ENCODE data around the gene RAET1E. TPM values are rescaled to one million over a fixed set of nuclear protein-coding genes. Genes with fewer than 3 reads are reported as not detected.
A peak's percentile ranks its signal among the peaks of the same experiment; 100 is the strongest.

Gene RAET1E
- total and polyA plus RNA-seq, 7 donors = 0.15 to 0.33 TPM; not detected in 5

- H3K27ac ChIP-seq = no peak within 1 kb of the TSS
- TF ChIP-seq POLR2AphosphoS5 (IDR thresholded peaks at IDR 0.05) (peak in 1 of 4 donors; percentile 81), EP300 (IDR thresholded peaks at IDR 0.05) (no peak)
- H3K9me3 ChIP-seq = no peaks in the 10 kb centered on the region
- WGBS, 2 donors = 1% methylated on average over 62 of the region's 62 CpGs
- peaks cover 0 to 34% (median 26%) of the 10 kb centered on the region in 4 donors for H3K4me1 ChIP-seq
- peak within 1 kb of the TSS; percentile 22 to 50 (median 39) for H3K4me3 ChIP-seq
- H3K36me3 ChIP-seq = no peaks in the 10 kb centered on the region
- intact Hi-C loops (cut with DNase I) = no loop called here
- DNase-seq = peak; percentile 86
- H3K27me3 ChIP-seq = peaks cover 33 to 71% (median 56%) of the 10 kb centered on the region in 3 donors
These were observed 43.9 kb upstream of the RAET1E start, which contains the start of gene ULBP2 for GRCh38 chr6:149941583-149942460. Gene ULBP2 (plus strand): TSS chr6:149942014. CDS start chr6:149942073, 59 bp downstream.

- Histone ChIP-seq H3K9me3 (no peaks in the 10 kb centered on the region), H3K36me3 (no peaks in the 10 kb centered on the region), H3K4me3 (no peak overlapping the region), H3K27me3 (peaks cover 34 to 78% (median 66%) of the 10 kb centered on the region in 3 donors), H3K4me1 (peaks cover 0 to 34% (median 26%) of the 10 kb centered on the region in 4 donors), H3K27ac (no peak overlapping the region)
- WGBS, 2 donors = 14 to 21% methylated on average over 6 of the region's 6 CpGs
- TF ChIP-seq POLR2AphosphoS5 (IDR thresholded peaks at IDR 0.05) (no peak), POLR2A (IDR thresholded peaks at IDR 0.05) (no peak), CTCF (IDR thresholded peaks at IDR 0.05) (no peak), EP300 (IDR thresholded peaks at IDR 0.05) (no peak)
- intact Hi-C loops (cut with DNase I) = no loop called here
- DNase-seq = no peak
These were observed 42.7 kb upstream of the RAET1E start for GRCh38 chr6:149940672-149940982.

- no peak for DNase-seq
- Histone ChIP-seq H3K4me1 (peaks cover 0 to 34% (median 26%) of the 10 kb centered on the region in 4 donors), H3K36me3 (no peaks in the 10 kb centered on the region), H3K27ac (no peak overlapping the region), H3K27me3 (peaks cover 39 to 83% (median 72%) of the 10 kb centered on the region in 3 donors), H3K4me3 (no peak overlapping the region), H3K9me3 (no peaks in the 10 kb centered on the region)
- WGBS, 2 donors = 9 to 15% methylated on average over 6 of the region's 6 CpGs
- intact Hi-C loops (cut with DNase I) = no loop called here
- no peak for TF ChIP-seq POLR2AphosphoS5 (IDR thresholded peaks at IDR 0.05)
- no peak for TF ChIP-seq CTCF (IDR thresholded peaks at IDR 0.05)
- no peak for TF ChIP-seq EP300 (IDR thresholded peaks at IDR 0.05)
- TF ChIP-seq POLR2A (IDR thresholded peaks at IDR 0.05) = no peak
These were observed 42.2 kb upstream of the RAET1E start for GRCh38 chr6:149939909-149940671.

GRCh38 chr6:149939356-149939648, 41.4 kb upstream of the RAET1E start:
- Histone ChIP-seq H3K36me3 (no peaks in the 10 kb centered on the region), H3K27me3 (peaks cover 41 to 91% (median 80%) of the 10 kb centered on the region in 3 donors), H3K4me1 (peaks cover 0 to 34% (median 26%) of the 10 kb centered on the region in 4 donors), H3K4me3 (no peak overlapping the region), H3K9me3 (no peaks in the 10 kb centered on the region), H3K27ac (no peak overlapping the region)
- intact Hi-C loops (cut with DNase I) = no loop called here
- TF ChIP-seq EP300 (IDR thresholded peaks at IDR 0.05) = no peak
- no peak for TF ChIP-seq CTCF (IDR thresholded peaks at IDR 0.05)
- no peak for TF ChIP-seq POLR2A (IDR thresholded peaks at IDR 0.05)
- TF ChIP-seq POLR2AphosphoS5 (IDR thresholded peaks at IDR 0.05) = no peak
- no peak for DNase-seq
- WGBS, 2 donors = 16 to 23% methylated on average over 5 of the region's 5 CpGs

All from sigmoid colon (tissue), 7 donors.